ENCODE results near the gene NUP210L.

- TF ChIP-seq CTCF (conservative IDR thresholded peaks at IDR 0.05; ENCODE audit: low read length) (no peak), EZH2phosphoT487 (IDR thresholded peaks at IDR 0.05; ENCODE audit: borderline replicate concordance, low read depth, low read length) (no peak)
These were observed 37.6 kb upstream of the NUP210L start for GRCh38 chr1:154192476-154192875.
